Epidermal melanocyte (primary cell): ENCODE measurements around the gene DNAH12.
A peak's percentile ranks its signal among the peaks of the same experiment; 100 is the strongest.
"Not testable (repeated sequence)": the region's sequence is repeated elsewhere in the genome, so short reads cannot be mapped to it uniquely, and the experiment has no call there.

Experiments
- DNase-seq: peaks from one replicate; pipeline ENCODE4 v3.0.0; 2011; ENCODE audit warnings: low spot score; ENCODE audit not compliant: insufficient read length

The DNAH12 gene

DNA sequence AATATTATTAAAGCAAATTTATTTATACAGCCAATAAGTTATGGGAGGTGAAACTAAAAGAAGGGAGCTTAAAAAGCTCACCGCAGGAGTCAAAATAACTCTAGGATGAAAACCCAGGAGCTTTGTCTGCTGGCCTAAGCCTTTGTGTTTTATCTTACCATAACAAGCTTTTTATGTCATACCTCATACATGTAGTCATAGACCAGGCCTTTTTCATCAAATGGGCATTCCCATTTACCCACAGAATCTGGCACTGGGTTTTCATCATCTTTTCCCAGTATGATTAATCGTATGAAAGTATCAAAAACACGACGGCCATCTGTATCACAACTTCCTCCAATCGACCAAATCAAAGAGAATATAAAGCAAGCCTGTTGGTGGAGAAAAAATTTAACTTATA lies 122.8 kb downstream of the DNAH12 start:
- no peak for DNase-seq

- no peak for DNase-seq
These were observed 124.1 kb downstream of the DNAH12 start for GRCh38 chr3:57420001-57420400.

DNA sequence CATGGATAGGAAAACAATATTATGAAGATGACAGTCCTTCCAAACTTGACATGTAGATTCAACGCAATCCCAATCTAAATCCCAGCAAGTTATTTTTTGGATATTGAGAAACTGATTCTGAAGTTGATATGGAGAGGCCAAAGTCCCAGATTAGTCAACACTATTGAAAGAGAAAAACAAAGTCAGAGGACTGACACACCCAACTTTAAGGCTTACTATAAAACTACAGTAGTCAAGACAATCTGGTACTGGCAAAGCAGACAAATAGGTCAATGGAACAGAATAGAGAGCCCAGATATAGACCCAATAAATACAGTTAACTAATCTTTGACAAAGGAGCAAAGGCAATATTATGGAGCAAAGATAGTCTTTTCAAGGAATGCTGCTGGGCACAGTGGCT lies 132.4 kb downstream of the DNAH12 start:
- DNase-seq: no peak

- no peak for DNase-seq
These were observed 134.7 kb downstream of the DNAH12 start for GRCh38 chr3:57409471-57409870.

DNA sequence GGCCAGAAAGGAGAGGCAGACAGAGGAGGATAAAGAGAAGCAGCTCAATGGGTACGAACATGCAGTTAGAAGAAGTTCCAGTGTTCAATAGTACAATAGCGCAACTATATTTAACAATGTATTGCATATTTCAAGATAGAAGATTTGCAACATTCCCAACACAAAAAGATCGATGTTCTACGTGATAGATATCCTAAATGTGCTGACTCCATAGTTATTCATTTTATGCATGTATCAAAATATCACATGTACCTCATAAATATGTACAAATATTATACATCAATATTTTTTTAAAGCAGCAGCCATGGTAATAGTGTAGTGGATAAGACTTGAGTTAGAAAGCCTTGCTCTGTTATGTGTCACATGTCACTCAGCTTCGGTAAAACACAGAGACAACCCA lies 141.5 kb downstream of the DNAH12 start:
- no peak for DNase-seq

DNA sequence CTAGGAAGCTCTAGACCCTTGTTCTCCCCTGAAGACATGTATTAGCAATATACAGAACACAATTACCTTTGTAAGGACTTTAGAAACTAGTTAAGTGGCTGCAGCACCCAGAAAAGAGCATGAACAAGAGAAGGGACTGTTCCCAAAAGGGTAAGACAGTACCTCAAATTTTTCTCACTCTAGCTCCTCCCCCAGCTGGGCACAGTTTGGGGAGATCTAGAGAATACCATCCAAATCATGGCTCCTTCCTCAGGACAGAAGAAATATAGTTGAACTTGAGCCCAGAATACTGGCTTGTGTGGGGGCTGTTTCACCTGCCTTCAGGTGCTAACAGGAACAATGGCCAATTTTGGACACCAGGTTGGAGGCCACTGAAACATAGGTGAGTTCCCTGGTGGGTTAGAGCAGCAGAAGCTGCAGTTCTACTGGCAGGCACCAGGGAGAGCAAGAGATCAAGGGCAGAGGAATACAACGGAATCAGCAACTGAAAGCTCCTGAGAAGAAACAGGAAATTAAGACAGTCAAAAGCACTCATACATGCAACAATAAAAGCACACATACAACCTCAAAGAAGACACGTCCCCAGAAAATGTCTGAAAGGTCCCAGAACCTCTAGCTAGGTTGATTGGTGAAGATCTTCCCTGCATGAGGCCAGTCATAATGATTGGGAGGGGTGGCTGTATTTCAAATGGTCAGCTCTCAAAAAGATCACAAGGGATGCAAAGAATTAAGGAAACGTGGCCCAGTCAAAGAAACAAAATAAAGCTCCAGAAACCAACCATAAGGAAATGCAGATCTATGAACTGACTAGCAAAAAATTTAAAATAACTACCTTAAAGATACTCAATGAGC lies 146.7 kb downstream of the DNAH12 start:
- peak; percentile 36 for DNase-seq

- no peak for DNase-seq
These were observed 150.2 kb downstream of the DNAH12 start for GRCh38 chr3:57393977-57394376.

- DNase-seq: no peak
These were observed 152.4 kb downstream of the DNAH12 start for GRCh38 chr3:57391767-57392166.

DNA sequence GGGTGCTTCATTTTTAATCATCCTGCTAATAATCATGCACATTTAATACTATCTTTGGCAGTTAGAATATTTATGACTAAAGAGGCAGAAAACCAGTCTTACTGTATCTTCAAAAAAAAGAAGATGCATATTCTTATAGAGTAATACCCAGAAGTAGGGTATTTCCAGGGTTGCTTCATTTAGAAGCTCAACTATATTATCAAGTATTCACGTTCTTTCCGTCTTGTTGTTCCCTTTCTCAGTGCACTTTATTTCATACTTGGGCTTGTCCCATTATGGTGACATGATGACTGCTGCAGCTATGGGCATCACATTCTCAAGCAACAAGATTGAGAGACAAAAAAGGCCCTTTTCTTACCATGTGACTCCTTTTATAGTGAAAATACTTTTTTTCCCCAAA lies 154.9 kb downstream of the DNAH12 start:
- DNase-seq: no peak

DNA sequence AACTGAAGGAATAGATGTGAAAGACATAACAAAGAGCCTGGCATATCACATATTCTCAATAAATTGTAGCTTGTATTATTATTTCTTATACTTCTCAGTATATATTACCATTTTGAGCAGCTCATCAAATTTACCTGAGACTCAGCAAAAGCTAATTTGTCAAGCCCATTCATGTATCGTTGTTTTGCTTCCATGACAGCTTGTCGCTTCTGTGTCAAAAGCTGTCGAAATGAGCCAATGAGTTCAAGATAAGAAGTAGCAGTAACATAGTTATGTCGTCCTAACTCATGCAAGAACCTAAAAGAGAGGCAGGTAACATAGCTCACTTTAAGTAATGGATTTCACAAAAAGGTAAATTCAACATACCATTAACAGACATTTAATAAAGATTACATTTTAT lies 157.8 kb downstream of the DNAH12 start:
- DNase-seq: no peak

- no peak for DNase-seq
These were observed 158.6 kb downstream of the DNAH12 start for GRCh38 chr3:57385498-57385897.

GRCh38 chr3:57383838-57384237 lies 160.3 kb downstream of the DNAH12 start:
- no peak for DNase-seq

GRCh38 chr3:57383406-57383805 lies 160.7 kb downstream of the DNAH12 start:
- DNase-seq: no peak

GRCh38 chr3:57382933-57383332 lies 161.2 kb downstream of the DNAH12 start:
- no peak for DNase-seq

DNA sequence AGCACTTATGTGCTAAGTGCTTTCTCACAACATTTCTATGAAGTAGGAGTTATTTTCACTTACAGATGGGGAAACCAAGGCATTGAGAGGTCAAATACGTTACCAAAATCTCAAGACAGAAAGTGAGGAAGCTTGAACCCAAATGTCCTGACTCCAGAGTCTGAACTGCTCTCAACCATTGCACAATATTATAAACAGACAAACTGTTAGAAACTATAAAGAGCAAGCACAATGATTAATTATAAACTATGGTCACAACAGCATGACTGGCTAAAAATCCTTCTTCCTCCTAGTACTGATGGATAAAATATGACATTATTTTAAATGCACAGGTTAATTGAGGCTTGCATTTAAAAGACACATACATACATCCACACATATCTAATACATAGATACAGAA lies 173.8 kb downstream of the DNAH12 start:
- no peak for DNase-seq

DNA sequence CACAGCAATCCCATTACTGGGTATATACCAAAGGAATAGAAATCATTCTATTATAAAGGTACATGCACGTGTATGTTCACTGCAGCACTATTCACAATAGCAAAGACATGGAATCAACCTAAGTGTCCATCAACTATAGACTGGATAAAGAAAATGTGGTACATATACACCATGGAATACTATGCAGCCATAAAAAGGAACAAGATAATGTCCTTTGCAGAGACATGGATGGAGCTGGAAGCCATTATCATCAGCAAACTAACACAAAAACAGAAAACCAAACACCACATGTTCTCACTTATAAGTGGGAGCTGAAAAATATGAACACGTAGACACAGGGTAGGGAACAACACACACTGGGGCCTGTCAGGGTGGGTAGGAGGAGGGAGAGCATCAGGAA lies 179.1 kb downstream of the DNAH12 start:
- DNase-seq: not testable (repeated sequence)

GRCh38 chr3:57356275-57356674 lies 187.9 kb downstream of the DNAH12 start:
- DNase-seq: not testable (repeated sequence)

GRCh38 chr3:57354768-57355167 lies 189.4 kb downstream of the DNAH12 start:
- no peak for DNase-seq

DNA sequence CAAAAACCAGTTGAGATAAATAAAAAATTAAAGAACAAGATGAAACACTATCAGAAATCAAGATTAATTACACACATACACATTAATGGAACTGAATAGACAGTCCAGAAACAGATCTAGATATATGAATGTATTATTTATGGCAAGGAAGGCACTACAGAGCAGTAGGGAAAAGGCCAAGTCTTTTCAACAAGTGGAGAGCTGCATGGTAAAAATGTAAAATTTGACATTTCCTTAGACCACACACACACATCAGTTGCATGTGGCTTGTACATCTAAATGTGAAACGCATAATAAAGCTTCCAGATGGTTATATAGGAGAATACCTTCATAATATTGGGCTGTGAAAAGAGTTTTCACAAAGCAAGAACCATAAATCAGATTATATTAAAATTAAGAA lies 193.9 kb downstream of the DNAH12 start:
- no peak for DNase-seq

DNA sequence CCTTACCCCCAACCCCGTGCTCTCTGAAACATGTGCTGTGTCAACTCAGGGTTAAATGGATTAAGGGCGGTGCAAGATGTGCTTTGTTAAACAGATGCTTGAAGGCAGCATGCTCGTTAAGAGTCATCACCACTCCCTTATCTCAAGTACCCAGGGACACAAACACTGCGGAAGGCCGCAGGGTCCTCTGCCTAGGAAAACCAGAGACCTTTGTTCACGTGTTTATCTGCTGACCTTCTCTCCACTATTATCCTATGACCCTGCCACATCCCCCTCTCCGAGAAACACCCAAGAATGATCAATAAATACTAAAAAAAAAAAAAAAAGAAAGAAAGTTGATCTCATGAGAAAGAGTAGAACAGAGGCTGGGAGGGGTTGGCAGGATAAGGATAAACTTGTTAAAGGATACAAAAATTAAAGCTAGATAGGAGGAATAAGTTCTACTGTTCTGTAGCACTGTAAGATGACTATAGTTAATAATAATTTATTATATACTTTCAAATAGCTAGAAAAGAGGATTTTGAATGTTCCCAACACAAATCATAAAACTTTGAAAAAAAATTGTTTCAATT lies 205.0 kb downstream of the DNAH12 start:
- DNase-seq: not testable (repeated sequence)

DNA sequence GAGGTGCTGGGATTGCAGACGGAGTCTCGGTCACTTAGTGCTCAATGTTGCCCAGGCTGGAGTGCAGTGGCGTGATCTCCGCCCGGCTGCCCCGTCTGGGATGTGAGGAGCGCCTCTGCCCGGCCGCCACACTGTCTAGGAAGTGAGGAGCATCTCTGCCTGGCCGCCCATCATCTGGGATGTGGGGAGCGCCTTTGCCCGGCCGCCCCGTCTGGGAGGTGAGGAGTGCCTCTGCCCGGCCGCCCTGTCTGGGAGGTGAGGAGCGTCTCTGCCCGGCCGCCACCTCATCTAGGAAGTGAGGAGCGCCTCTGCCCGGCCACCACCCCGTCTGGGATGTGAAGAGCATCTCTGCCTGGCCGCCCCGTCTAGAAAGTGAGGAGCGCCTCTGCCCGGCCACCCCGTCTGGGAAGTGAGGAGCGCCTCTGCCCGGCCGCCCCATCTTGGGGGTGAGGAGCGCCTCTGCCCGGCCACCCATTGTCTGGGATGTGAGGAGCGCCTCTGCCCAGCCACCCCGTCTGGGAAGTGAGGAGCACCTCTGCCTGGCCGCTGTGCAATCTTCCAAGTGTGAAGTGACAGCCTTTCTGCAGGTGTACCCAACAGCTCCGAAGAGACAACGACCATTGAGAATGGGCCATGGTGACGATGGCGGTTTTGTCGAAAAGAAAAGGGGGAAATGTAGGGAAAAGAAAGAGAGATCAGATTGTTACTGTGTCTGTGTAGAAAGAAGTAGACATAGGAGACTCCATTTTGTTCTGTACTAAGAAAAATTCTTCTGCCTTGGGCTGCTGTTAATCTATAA lies 205.7 kb downstream of the DNAH12 start:
- not testable (repeated sequence) for DNase-seq

DNA sequence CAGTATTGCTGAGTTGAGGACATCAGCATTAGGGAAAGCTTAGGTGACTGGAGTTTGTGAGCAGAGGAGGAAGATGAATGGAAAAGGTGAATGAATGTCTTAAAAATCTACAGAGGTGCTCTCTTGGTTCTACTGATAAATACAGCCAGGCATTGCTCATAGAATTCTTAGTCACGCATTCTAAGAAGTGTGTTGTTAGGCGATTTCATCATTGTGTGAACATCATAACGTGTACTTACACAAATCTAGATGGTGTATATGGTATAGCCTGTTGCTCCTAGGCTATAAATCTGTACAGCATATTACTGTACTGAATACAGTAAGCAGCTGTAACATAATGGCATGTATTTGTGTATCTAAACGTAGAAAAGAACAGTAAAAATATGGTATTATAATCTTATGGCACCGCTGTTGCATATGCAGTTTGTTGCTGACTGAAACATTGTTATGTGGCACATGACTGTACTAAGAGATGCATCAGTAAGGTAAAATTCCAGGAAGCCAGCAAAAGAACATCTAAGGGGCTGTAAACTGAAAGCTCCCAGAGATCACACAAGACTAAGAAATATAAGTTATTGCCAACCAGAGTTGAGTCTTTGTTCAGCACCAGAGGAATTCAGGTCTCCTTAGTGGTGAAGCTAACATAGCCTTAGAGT lies 208.7 kb downstream of the DNAH12 start:
- no peak for DNase-seq
